ENCODE results near the gene LGALS3BP. TPM values are rescaled to one million over a fixed set of nuclear protein-coding genes. Genes with fewer than 3 reads are reported as not detected.

LGALS3BP gene
- total and polyA plus RNA-seq, 2 of the 13 experiments (the other 11 are each of a cell fraction or from before 2014, with no cell fraction given) = 137 to 332 TPM

DNA sequence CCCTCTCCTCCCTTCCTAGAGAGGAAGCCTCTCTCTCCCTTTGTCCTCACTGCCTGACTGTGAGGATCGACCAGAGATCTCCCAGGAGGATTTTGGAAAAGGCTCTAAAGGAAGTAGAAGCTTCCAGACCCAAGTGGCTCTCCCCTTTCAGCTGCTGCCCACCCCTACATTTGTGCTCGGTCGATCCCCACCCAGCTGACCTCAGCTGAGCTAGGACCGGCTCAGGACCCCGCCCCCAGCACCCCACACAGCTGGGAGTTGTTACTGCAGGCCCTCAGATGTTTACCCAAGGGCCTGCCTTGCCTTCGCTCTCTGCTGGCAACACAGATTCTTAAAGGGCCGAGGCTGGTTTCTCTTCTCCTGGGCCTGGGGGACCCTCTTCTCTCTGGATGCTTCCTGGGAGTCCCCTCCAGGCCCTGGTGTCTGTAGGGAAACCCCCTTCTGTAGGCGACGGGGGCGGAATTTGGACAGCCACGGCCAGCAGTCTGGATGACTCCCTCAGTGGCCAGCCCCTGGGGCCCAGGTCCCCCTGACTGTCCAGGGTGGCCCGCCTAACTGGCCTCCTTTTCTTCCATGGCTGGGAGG, 27.7 kb downstream of the LGALS3BP start (continued):
- TF ChIP-seq REL (CRISPR knock-in tag; conservative IDR thresholded peaks at IDR 0.05) (no peak), PRDM10 (CRISPR knock-in tag; IDR thresholded peaks at IDR 0.05; ENCODE audit: low read depth) (no peak), HMGXB4 (CRISPR knock-in tag; IDR thresholded peaks at IDR 0.05; ENCODE audit: borderline replicate concordance in 1 of 2, low read depth in 1 of 2) (no peak), ZNF256 (CRISPR knock-in tag; conservative IDR thresholded peaks at IDR 0.05) (no peak), JUN (CRISPR knock-in tag; IDR thresholded peaks at IDR 0.05) (no peak), ZNF326 (CRISPR knock-in tag; IDR thresholded peaks at IDR 0.05; ENCODE audit: borderline replicate concordance) (no peak), SMC3 (IDR thresholded peaks at IDR 0.05; ENCODE audit: low read length) (no peak), DMAP1 (CRISPR knock-in tag; IDR thresholded peaks at IDR 0.05) (no peak), MYC (CRISPR knock-in tag; IDR thresholded peaks at IDR 0.05; ENCODE audit: borderline replicate concordance) (0 out of 2 replicates have a peak, but pooled peaks have one; percentile 23), TFAP4 (IDR thresholded peaks at IDR 0.05; ENCODE audit: borderline replicate concordance, low read depth) (peak; percentile 92), IRF2 (CRISPR knock-in tag; IDR thresholded peaks at IDR 0.05) (no peak), SALL2 (CRISPR knock-in tag; IDR thresholded peaks at IDR 0.05) (no peak), SMARCC2 (IDR thresholded peaks at IDR 0.05) (no peak), TBP (CRISPR knock-in tag; IDR thresholded peaks at IDR 0.05) (no peak), ZNF136 (CRISPR knock-in tag; IDR thresholded peaks at IDR 0.05; ENCODE audit: low read depth) (peak; percentile 50; the same call in 1 of the 2 replicates), ZNF781 (CRISPR knock-in tag; IDR thresholded peaks at IDR 0.05; ENCODE audit: borderline replicate concordance, not compliant biosample characterization) (no peak), YEATS4 (CRISPR knock-in tag; IDR thresholded peaks at IDR 0.05; ENCODE audit: borderline replicate concordance) (no peak), RBM22 (optimal IDR thresholded peaks at IDR 0.05; ENCODE audit: low read length) (no peak), ZNF746 (CRISPR knock-in tag; IDR thresholded peaks at IDR 0.05) (no peak), ZNF709 (CRISPR knock-in tag; IDR thresholded peaks at IDR 0.05) (no peak), ZNF501 (CRISPR knock-in tag; IDR thresholded peaks at IDR 0.05) (no peak)
- TF ChIP-seq, protein P1, sequence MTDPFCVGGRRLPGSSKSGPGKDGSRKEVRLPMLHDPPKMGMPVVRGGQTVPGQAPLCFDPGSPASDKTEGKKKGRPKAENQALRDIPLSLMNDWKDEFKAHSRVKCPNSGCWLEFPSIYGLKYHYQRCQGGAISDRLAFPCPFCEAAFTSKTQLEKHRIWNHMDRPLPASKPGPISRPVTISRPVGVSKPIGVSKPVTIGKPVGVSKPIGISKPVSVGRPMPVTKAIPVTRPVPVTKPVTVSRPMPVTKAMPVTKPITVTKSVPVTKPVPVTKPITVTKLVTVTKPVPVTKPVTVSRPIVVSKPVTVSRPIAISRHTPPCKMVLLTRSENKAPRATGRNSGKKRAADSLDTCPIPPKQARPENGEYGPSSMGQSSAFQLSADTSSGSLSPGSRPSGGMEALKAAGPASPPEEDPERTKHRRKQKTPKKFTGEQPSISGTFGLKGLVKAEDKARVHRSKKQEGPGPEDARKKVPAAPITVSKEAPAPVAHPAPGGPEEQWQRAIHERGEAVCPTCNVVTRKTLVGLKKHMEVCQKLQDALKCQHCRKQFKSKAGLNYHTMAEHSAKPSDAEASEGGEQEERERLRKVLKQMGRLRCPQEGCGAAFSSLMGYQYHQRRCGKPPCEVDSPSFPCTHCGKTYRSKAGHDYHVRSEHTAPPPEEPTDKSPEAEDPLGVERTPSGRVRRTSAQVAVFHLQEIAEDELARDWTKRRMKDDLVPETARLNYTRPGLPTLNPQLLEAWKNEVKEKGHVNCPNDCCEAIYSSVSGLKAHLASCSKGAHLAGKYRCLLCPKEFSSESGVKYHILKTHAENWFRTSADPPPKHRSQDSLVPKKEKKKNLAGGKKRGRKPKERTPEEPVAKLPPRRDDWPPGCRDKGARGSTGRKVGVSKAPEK (CRISPR knock-in tag; IDR thresholded peaks at IDR 0.05; ENCODE audit: borderline replicate concordance) = no peak

Data from HepG2 (cell line).